Hematopoietic multipotent progenitor cell treated with erythropoietin and hydrocortisone succinate and interleukin-3 and kit ligand, for 15 days (in vitro differentiated cells): Measurements from ENCODE around the gene CARD14.
"Not testable (repeated sequence)": the region's sequence is repeated elsewhere in the genome, so short reads cannot be mapped to it uniquely, and the experiment has no call there.

Experiments
- DNase-seq: peaks from one replicate; pipeline ENCODE4 v3.0.0-alpha.2; 2015; ENCODE audit warnings: low spot score

Gene CARD14

DNA sequence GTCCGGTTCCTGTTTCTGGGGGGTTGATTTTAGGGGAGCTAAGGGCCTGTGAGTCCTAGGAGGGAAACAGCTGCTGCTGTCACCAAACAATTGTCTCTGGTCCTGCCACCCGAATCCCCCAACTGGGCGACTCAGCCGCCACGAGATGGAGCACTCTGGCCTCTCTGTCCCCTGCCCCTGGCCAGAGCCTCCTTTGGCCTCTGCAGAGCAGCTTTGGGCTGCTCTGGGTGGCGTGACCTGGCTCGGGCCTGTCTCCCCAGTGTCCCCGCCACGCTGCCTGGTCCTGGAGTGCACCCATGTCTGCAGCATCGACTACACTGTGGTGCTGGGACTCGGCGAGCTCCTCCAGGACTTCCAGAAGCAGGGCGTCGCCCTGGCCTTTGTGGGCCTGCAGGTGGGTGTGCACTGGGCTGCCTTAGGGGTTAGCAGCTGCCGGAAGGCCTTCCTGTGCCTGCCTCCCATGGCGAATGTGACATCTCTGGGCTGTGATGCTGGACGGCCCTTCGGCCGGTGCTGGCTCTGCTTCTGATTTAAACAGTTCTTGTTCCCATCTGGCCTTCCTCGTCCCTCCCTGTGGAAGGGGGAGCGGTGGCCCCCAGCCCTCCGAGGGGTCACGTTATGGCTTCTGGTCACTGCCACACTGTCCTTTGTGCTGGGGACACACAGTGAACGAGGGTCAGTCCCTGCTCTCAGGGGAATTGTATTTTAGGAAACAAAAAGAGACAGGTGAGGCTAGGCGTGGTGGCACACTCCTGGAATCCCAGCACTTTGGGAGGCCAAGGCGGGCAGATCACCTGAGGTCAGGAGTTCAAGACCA is 79.3 kb downstream of the CARD14 start:
- no peak for DNase-seq

DNA sequence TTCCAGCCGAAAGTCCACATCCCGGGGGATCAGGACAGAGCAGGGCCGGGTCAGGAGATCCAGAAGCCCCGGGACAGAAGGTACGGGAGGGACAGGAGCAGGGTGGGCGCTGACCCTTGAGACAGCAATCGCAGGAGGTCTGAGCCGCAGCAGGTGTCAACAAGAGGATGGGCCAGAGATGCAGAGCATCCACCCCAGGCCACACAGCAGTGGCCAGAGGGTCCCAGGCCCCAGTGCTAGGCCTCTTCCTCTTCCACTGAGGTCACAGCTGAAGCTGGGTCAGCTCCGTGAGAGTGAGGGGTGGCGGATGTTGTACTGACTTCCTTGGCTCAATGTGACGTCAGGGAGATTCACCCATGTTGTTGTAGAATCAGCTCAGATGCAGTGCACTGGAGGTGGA is 82.1 kb downstream of the CARD14 start:
- no peak for DNase-seq

DNA sequence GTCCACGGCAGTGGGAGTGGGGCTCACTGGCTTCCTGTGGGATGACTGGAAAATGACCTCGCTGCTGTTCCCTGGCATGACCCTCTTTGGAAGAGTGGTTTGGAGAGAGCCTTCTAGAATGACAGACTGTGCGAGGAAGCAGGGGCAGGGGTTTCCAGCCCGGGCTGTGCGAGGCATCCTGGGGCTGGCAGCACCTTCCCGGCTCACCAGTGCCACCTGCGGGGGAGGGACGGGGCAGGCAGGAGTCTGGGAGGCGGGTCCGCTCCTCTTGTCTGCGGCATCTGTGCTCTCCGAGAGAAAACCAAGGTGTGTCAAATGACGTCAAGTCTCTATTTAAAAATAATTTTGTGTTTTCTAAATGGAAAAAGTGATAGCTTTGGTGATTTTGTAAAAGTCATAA is 83.0 kb downstream of the CARD14 start:
- DNase-seq: peak; percentile 80

DNA sequence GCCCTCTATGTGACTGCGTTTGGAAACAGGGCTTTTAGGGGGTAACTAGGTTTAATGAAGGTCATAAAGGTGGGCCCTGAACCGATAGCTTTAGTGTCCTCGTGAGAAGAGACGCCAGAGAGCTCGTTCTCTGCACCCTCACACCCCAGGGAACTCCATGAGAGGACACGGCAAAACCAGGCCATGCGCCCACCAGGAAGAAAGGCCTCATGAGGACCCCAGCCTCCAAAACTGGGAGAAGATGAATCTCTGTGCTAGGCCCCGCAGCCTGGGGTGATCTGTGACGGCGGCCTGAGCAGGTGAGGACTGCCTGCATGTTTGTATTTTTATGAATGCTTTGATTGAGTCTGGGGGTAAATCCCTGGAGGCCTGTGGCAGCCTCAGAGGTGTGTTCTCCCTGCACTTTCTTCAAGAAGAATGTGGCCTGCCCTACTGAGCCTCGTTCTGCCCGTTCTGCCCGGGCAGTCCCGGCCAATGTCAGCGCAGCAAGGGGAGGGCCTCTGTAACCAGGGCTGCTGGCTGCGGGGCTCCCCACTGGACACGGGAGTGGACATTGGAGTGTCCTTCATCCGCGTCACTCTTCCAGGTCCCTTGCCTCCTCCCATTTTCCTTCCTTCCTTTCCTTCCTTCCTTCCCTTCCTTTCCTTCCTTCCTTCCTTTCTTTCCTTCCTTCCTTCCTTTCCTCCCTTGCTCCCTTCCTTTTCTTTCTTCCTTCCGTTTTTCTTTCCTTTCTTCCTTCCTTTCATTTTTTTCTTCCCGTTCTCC is 84.0 kb downstream of the CARD14 start:
- DNase-seq: no peak

DNA sequence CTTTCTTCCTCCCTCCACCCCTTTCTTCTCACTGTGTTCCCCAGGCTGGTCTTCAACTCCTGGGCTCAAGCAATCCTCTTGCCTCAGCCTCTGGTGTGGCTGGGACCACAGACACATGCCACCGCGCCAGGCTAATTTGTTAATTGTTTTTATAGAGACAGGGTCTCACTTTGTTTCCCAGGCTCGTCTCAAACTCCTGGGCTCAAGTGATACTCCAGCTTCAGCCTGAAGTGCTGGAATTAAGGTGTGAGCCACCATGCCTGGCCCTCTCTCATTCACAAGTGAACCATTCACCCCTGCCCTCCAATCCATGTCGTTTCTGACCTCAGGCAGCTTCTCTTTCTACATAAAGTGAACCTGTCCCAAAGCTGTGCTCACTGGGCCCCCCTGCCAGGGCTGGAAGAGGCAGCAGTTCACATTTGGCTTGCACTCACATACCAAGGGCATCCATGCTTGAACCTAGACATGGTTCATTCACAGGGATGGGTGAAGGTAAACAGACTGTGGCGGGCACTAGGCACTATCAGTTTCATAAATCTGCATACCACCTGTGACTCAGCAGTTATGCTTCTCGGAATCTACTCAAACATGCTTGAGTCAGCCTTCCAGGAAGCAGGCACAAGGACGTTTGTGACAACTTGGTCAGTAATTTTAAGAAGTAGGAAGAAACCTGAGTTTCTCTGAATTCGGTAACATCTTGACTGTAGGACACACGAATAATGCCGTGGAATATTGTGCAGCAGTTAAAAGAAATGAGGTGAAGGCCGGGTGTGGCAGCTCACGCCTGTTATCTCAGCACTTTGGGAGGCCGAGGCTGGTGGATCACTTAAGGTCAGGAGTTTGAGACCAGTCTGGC is 84.8 kb downstream of the CARD14 start:
- DNase-seq: peak; percentile 97

DNA sequence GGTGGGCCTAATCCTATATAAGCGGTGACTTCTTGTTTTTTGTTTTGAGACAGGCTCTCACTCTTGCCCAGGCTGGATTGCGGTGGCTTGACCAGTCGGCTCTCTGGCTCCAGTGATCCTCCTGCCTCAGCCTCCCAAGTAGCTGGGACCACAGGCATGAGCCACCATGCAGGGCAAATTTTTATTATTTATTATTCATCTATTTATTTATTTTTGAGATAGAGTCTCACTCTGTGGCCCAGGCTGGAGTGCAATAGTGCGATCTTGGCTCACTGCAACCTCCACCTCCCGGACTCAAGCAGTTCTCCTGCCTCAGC is 86.2 kb downstream of the CARD14 start:
- no peak for DNase-seq

DNA sequence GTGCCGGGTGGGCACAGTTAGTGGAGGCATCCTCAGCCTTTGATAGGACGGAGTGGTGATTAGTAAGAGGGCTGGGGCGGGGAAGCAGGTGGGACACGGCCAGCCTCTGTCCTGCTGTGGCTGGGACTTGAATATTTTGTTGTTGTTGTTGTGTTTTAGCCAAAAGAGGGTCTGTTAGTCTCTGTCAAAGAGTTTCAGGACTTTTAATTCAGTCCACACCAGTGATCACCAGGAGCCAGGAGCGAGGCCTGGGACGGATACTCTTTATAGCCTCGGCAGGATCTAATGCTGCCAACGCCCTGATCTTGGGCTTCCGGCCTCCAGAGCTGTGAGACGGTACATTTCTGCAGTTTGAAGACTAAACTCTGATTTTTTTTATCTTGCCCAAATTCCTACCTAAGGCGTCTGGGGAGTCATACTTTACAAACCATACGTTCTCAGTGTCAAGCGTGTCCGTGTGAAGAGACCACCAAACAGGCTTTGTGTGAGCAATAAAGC is 87.9 kb downstream of the CARD14 start:
- DNase-seq: peak; percentile 55

DNA sequence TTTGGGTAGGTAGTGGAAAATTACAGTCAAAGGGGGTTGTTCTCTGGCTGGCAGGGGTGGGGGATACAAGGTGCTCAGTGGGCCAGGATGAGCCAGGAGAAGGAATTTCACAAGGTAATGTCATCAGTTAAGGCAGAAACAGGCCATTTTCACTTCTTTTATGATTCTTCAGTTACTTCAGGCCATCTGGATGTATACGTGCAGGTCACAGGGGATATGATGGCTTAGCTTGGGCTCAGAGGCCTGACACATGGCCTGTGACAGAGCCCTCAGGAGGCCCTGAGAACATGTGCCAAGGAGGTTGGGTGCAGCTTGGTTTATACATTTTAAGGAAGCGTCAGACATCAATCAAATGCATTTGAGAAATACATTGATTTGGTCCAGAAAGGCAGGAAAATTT is 88.5 kb downstream of the CARD14 start:
- not testable (repeated sequence) for DNase-seq
